Spleen (tissue), 11 donors: Measurements from ENCODE around the gene RAET1G. TPM values are rescaled to one million over a fixed set of nuclear protein-coding genes. Genes with fewer than 3 reads are reported as not detected.

ENCODE experiments used
- DNase-seq: peaks from one replicate; pipeline ENCODE4 v3.0.0-alpha.2; 2020
- H3K27ac ChIP-seq, 8 donors: fragments of 200-600 bp; sonication (generic) in 7 of 8; 1 replicate in 4 of 8; 2 replicates in 4 of 8; pipeline versions ENCODE4 v1.5.0 to v1.8.0; 2016 to 2021; ENCODE audit warnings: inconsistent platforms in 4 of 8, mild to moderate bottlenecking in 4 of 8, moderate library complexity in 1 of 8
- H3K27me3 ChIP-seq, 7 donors: fragments of 200-600 bp; sonication (generic) in 6 of 7; replicated peaks in 1 of 7; 1 replicate in 4 of 7; 2 replicates in 3 of 7; pipeline versions ENCODE4 v1.5.0 to v1.8.0; 2016 to 2021; ENCODE audit warnings: inconsistent platforms in 3 of 7, mild to moderate bottlenecking in 1 of 7
- H3K36me3 ChIP-seq, 6 donors: fragments of 200-600 bp; sonication (generic) in 5 of 6; 1 replicate in 4 of 6; 2 replicates in 2 of 6; pipeline versions ENCODE4 v1.5.0 to v1.8.0; 2016 to 2021; ENCODE audit warnings: inconsistent platforms in 2 of 6
- H3K4me1 ChIP-seq, 6 donors: fragments of 200-600 bp; sonication (generic) in 5 of 6; 1 replicate in 3 of 6; 2 replicates in 3 of 6; pipeline versions ENCODE4 v1.5.0 to v1.8.0; 2016 to 2021; ENCODE audit warnings: inconsistent platforms in 3 of 6
- H3K4me3 ChIP-seq, 8 donors: fragments of 200-600 bp; sonication (generic) in 7 of 8; 1 replicate in 4 of 8; 2 replicates in 4 of 8; pipeline versions ENCODE4 v1.5.0 to v1.8.0; 2016 to 2021; ENCODE audit warnings: inconsistent platforms in 4 of 8, mild to moderate bottlenecking in 4 of 8, moderate library complexity in 2 of 8
- H3K9me3 ChIP-seq, 8 donors: fragments of 200-600 bp; sonication (generic) in 7 of 8; 1 replicate in 4 of 8; 2 replicates in 4 of 8; pipeline versions ENCODE4 v1.5.0 to v1.8.0; 2016 to 2021; ENCODE audit warnings: inconsistent platforms in 4 of 8
- CTCF ChIP-seq, 11 experiments: fragments of 200-600 bp in 7 of 11; fragments of 450-650 bp in 4 of 11; sonication (generic) in 4 of 11; IDR thresholded peaks in 8 of 11; conservative IDR thresholded peaks in 3 of 11; 1 replicate in 7 of 11; 2 replicates in 4 of 11; pipeline versions ENCODE4 v1.4.0 to v1.8.0; 2016 to 2021; ENCODE audit warnings: antibody characterized with exemption in 11 of 11, inconsistent platforms in 4 of 11, mild to moderate bottlenecking in 1 of 11
- POLR2A ChIP-seq, 3 donors: fragments of 450-650 bp; IDR thresholded peaks; one replicate each; pipeline ENCODE4 v1.5.1; 2017; ENCODE audit warnings: antibody characterized with exemption in 3 of 3, mild to moderate bottlenecking in 1 of 3
- POLR2AphosphoS5 ChIP-seq, 3 donors: sonication (generic); formaldehyde crosslinking; IDR thresholded peaks; one replicate each; pipeline ENCODE4 v1.5.1; 2017; ENCODE audit warnings: antibody characterized with exemption in 3 of 3
- WGBS, 5 donors: extraction: QIAGEN DNeasy Blood & Tissue Kit in 3 of 5; methylation state at CpG; one replicate each; pipeline versions ENCODE4 v1.1.5 to v1.1.7; 2013 to 2018; 5-methylcytosine and 5-hydroxymethylcytosine counted together
- intact Hi-C: fragments of 100-400 bp; cut with DNase I; formaldehyde crosslinking; loops from one replicate; pipeline ENCODE4 v1.15.0; 2023; ENCODE audit warnings: low total_unique reads
- polyA plus RNA-seq, 3 donors: library from polyadenylated mRNA; stranded (reverse); fragments of 200-250 nt; gene quantifications; one replicate each; pipeline ENCODE4 v1.2.1, GENCODE V29; 2013
- total RNA-seq, 7 donors: library from RNA; depleted of rRNA in 3 of 7; stranded (reverse); fragments of >200 nt in 3 of 7; fragmentation: NEBNext Ultra II Directional in 4 of 7; extraction: Animal tissue kit (Norgen Biotek cat#: 25700) in 4 of 7; gene quantifications; one replicate each; pipeline versions ENCODE4 v1.1.0 to v1.2.1, GENCODE V29; 2016 to 2021
- donor health status: healthy with polysubstance abuse.
- donor health status: DM: no; HTN: no; CAD: no; lungs with moderate emphysema.
- donor health status: DM: no; HTN: no; CAD: no.
- donor health status: Bipolar disorder and iron deficiency.
- donor health status: healthy.
- donor health status: DM: no; HTN: no; CAD: no.
- donor health status: DM: yes; HTN: yes; CAD: no.

The RAET1G gene
- total and polyA plus RNA-seq, 10 donors, result 0.09 to 1.2 TPM; not detected in 8

DNA sequence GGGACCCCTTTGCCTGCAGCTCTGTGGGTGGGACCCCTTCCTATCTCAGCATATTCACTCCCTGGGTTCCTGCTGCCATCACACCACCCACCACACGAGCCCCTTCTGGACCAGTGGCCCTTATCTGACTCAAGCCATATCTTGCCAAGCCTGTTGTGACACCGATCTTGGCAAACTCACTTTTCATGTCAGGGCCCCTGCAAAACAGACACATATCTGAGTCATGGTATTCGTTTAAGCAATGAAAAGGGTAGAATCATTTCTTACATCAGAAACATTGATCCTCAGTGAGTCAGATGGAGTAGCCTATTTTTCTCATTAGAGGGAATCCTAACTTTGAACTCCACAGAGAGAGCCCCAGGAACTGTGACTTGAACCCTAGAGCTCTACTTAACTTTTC is 35.6 kb downstream of the RAET1G start:
- H3K27me3 ChIP-seq, result peaks cover 0 to 11% (median 0%) of the 10 kb centered on the region in 7 donors
- no peaks in the 10 kb centered on the region for H3K36me3 ChIP-seq
- H3K27ac ChIP-seq, result no peak overlapping the region
- no peaks in the 10 kb centered on the region for H3K9me3 ChIP-seq
- no peak for TF ChIP-seq POLR2A (IDR thresholded peaks at IDR 0.05)
- TF ChIP-seq CTCF (IDR thresholded peaks at IDR 0.05 in 8 of 11, conservative IDR thresholded peaks at IDR 0.05 in 3 of 11), result no peak
- TF ChIP-seq POLR2AphosphoS5 (IDR thresholded peaks at IDR 0.05), result no peak
- 65 to 82% (median 77%) methylated on average over 3 of the region's 3 CpGs for WGBS, 5 donors
- no peak overlapping the region for H3K4me3 ChIP-seq
- no peak for DNase-seq
- intact Hi-C loops, result no loop called here
- no peaks in the 10 kb centered on the region for H3K4me1 ChIP-seq

DNA sequence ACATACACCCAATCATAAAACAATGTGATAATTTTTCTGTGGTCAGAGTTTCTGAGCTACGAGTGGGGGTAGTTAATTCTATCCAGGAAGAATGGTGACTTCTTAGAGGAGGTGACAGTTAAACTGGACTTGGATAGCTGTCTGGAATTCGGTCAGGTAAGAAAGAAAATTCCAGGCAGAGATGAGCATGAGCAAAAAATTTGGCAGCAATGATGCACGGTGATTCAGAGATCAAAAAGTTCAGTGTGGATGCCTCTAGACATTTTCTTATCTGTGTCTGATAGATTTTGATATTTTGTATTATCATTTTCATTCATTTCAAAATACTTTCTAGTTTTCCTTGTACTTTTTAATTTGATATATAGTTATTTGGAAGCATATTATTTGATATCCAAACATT is 37.0 kb downstream of the RAET1G start:
- TF ChIP-seq CTCF (IDR thresholded peaks at IDR 0.05 in 8 of 11, conservative IDR thresholded peaks at IDR 0.05 in 3 of 11) (no peak), POLR2AphosphoS5 (IDR thresholded peaks at IDR 0.05) (no peak), POLR2A (IDR thresholded peaks at IDR 0.05) (no peak)
- 82 to 88% (median 85%) methylated on average over 3 of the region's 3 CpGs for WGBS, 5 donors

DNA sequence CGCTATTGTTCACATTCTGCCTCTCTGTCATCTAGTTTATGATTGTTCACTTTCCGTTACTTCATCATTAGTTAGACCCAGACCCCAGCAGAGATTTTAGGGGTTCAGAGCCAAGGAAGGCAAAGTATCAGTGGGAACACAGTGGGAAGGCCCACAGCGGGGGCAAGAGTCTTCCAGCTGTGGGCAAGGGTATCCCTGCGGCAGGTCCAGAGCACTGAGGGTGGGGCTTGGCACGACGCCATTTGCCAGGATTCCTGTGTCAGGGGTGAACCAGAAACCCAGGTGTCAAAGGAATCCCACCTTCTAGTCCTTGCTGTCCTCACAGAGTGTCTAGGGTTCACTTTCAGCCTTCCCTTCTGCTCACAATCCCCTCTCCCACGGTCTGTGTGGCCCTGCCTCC is 38.3 kb downstream of the RAET1G start:
- TF ChIP-seq CTCF (IDR thresholded peaks at IDR 0.05 in 8 of 11, conservative IDR thresholded peaks at IDR 0.05 in 3 of 11), result no peak
- no peak for TF ChIP-seq POLR2A (IDR thresholded peaks at IDR 0.05)
- TF ChIP-seq POLR2AphosphoS5 (IDR thresholded peaks at IDR 0.05), result no peak
- no peak for DNase-seq
- Histone ChIP-seq H3K36me3 (no peaks in the 10 kb centered on the region), H3K27ac (no peak overlapping the region), H3K27me3 (peaks cover 0 to 21% (median 0%) of the 10 kb centered on the region in 7 donors), H3K9me3 (no peaks in the 10 kb centered on the region), H3K4me1 (no peaks in the 10 kb centered on the region), H3K4me3 (no peak overlapping the region)
- intact Hi-C loops, result no loop called here
- WGBS, 5 donors, result 82 to 95% (median 85%) methylated on average over 7 of the region's 7 CpGs

More for the DNA sequence above, 37.0 kb downstream of the RAET1G start:
- no peaks in the 10 kb centered on the region for H3K36me3 ChIP-seq
- peaks cover 0 to 18% (median 0%) of the 10 kb centered on the region in 7 donors for H3K27me3 ChIP-seq
- intact Hi-C loops, result no loop called here
- H3K27ac ChIP-seq, result no peak overlapping the region
- no peak overlapping the region for H3K4me3 ChIP-seq
- H3K9me3 ChIP-seq, result no peaks in the 10 kb centered on the region
- H3K4me1 ChIP-seq, result no peaks in the 10 kb centered on the region
- DNase-seq, result no peak

- H3K27me3 ChIP-seq, result peaks cover 0 to 25% (median 0%) of the 10 kb centered on the region in 7 donors
- WGBS, 5 donors, result 59 to 83% (median 76%) methylated on average over 6 to 11 of the region's 11 CpGs
- H3K9me3 ChIP-seq, result no peaks in the 10 kb centered on the region
- no peak overlapping the region for H3K27ac ChIP-seq
- DNase-seq, result no peak
- intact Hi-C loops, result no loop called here
- H3K36me3 ChIP-seq, result no peaks in the 10 kb centered on the region
- no peaks in the 10 kb centered on the region for H3K4me1 ChIP-seq
- TF ChIP-seq POLR2AphosphoS5 (IDR thresholded peaks at IDR 0.05), result no peak
- TF ChIP-seq CTCF (IDR thresholded peaks at IDR 0.05 in 8 of 11, conservative IDR thresholded peaks at IDR 0.05 in 3 of 11), result no peak
- TF ChIP-seq POLR2A (IDR thresholded peaks at IDR 0.05), result no peak
- no peak overlapping the region for H3K4me3 ChIP-seq
These were observed 38.7 kb downstream of the RAET1G start for GRCh38 chr6:149884215-149884614.
